GM19043 (cell line): ENCODE results near the gene PLEKHM2.

Source experiments
- ATAC-seq: cut with Tn5 transposase; IDR thresholded peaks from one replicate; pipeline ENCODE4 v1.9.1; 2021; ENCODE audit warnings: low read depth; ENCODE audit not compliant: unreplicated experiment

The PLEKHM2 gene

DNA sequence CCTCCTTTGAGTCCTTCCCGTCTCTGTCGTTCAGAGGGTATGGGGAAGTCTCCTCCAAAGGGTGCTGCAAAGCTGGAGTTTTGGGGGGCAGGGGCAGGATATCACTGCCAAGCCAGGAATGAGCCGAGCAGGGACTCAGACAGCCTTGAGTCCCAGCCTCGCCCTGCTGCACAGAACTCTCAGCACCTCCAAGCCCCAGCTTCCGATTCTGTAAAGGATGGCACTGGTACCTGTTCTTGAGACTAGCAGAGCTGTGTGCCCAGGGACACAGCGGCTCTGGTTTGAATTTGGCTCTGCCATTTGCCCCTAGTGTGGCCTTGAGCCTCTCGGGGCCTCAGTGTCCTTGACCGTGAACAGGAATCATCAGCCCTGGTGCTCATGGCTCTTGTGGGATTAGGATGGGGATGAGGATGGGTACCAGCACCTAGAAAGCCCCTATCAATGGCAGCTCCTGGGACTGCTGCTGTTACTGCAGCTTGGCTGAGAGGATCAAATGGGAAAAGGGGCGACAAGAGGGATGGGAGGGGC is 73.0 kb downstream of the PLEKHM2 start:
- ATAC-seq = no peak

- ATAC-seq = no peak
Measured at GRCh38 chr1:15757575-15758342, 73.6 kb downstream of the PLEKHM2 start.

DNA sequence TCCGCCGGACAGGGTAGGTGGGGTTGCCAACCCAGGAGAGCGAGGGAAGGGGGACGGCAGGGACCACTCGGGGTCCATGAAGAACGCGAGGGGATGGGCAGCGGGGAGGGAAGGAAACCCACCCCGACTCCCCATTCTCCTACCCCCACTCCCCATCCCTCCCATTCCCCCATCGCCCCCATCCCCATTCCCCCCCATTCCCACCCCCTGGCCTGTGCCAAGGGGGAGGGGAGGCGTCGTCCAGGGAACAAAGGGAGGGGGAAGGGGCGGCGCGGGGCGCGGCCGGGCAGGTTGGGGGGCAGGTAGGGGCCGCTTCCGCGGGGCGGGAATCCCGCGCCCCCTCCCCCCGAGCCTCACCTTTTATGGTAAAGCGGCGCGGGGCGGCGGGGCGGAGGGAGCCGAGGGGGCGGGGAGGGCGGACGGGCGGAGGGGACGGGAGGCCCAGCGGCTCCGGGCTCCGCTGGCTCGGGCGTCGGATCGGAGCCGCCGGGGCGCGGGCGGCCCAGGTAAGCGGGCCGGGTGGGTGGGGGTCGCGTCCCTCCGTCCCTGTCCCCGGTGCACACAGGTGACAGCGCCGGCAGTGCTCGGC is 74.3 kb downstream of the PLEKHM2 start, which contains the start of gene FBLIM1:
Gene FBLIM1, plus strand, starts transcription at position 453 of the 589 bp plus-strand sequence. CDS start 6,189 bp downstream, outside the sequence.
- ATAC-seq = no peak

DNA sequence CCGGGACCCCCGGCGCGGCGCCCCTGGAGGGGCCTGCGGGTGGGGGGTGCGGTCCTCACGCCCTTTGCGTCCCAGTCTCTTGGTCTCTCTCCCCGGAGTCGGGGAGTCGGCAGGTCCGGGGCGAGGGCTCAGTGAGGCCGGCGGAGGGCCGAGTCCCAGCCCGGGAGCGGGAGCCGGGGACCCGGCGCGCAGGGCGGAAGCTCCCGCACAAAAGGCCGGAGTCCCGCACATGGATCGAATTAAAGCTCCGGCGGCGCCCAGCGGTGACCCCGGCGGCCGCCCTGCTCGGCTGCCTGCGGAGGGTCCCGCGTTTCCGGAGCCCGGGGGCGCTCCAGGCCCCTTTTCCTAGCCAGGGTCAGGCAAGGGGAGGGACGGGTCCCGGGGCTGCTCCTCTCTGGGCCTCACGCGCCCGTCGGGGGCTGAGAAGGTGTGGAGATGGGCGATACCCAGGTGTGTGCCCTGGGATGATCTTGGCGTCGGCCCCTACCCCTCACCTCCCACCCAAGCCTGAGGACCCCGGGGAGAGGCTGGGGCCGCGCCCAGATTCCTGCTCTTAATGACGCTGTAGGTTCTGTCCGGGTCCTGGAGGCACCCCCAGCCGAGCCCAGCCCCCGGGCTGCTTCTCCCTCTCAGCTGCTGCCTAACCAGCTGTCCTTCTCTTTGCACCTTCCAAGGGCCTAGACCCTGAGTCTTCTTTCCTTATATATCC is 75.0 kb downstream of the PLEKHM2 start:
- no peak for ATAC-seq

GRCh38 chr1:15760520-15761211 is 76.5 kb downstream of the PLEKHM2 start:
- ATAC-seq = no peak

DNA sequence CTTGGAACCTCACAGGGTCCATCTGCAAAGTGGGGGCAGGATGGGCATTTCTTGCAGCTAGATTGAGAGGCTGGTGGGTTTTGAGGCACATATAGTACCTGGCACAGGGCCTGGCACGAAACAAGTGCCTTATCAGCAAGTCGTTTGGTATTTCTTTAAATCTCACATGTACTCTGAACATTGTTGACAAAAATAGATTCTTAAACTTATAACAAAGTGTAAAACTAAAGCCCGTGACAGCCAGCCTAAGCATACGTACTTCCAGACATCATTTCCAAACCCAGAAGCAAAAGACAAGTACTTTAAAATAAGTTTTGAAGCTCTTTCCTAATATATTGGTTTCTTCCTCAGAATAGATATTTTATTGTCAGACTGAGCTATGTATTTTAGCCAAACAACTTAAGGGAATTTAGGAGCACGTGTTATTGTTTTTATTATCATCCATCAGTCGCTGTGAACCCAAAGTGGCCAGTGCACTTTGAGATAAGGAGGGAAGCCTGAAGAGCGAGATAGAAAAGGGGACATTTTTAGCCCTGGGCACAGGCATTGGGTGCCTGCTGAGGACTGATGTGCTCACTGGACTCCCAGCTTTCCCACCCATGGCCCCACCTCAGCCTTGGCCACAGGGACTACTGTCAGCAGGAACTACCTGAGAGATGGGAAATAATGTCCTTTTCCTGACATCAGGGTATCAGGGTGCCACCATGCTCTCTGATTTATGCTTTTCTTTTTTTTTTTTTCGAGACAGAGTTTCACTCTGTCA is 77.4 kb downstream of the PLEKHM2 start:
- no peak for ATAC-seq

GRCh38 chr1:15762546-15762945 is 78.4 kb downstream of the PLEKHM2 start:
- ATAC-seq = no peak

DNA sequence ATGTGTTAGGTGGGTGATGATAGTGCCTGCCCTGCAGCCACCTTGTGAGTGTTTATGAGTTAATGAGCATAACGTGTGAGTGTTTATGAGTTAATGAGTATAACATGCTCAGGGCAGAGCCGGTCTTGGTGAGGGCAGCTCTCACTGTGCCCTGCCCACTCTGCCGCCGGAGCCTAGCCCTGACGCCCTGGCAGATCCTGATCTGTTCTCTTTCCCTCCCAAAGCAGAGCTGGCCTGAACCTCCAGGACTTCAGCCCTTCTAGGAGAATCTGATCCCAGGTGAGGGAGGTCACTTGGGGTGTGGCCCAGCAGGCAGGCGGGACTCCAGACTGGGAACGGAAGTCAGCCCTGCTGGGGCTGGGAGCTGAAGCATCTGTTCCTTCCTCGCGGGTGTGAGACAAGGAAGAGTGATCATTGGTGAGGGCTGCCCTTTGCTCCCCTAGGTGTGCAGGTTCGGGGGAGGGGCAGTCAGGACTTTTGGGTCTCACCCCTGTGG is 80.2 kb downstream of the PLEKHM2 start:
- no peak for ATAC-seq

- no peak for ATAC-seq
Measured at GRCh38 chr1:15764890-15765289, 80.8 kb downstream of the PLEKHM2 start.

GRCh38 chr1:15765495-15766194 is 81.5 kb downstream of the PLEKHM2 start:
- ATAC-seq = no peak

GRCh38 chr1:15767941-15768340 is 83.8 kb downstream of the PLEKHM2 start:
- ATAC-seq = no peak

- ATAC-seq = no peak
Measured at GRCh38 chr1:15768388-15768787, 84.3 kb downstream of the PLEKHM2 start.

DNA sequence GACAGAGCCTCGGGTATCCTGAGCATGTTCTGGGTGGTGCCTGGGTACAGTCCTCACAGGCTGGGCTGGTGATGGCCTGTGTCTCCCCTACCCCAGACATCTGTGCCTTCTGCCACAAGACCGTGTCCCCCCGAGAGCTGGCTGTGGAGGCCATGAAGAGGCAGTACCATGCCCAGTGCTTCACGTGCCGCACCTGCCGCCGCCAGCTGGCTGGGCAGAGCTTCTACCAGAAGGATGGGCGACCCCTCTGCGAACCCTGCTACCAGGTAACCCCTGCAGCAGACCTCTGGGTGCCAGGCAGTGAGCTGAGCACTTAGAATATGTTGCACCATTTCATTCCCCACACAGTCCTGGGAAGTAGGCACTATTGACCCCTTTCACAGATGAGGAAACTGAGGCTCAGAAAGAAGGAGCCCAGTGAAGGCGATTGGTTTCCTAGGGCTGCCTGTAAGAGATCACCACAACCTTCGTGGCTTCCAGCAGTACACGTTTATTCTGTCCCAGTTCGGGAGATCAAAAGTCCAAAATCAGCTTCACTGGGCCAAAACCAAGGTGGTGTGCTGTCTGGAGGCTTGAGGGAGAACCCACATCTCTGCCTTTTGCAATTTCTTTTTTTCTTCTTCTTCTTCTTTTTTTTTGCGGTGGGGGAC is 86.3 kb downstream of the PLEKHM2 start:
- ATAC-seq = no peak

- ATAC-seq = no peak
Measured at GRCh38 chr1:15771836-15772515, 87.9 kb downstream of the PLEKHM2 start.

- no peak for ATAC-seq
Measured at GRCh38 chr1:15775706-15776105, 91.6 kb downstream of the PLEKHM2 start.

GRCh38 chr1:15777909-15778707 is 94.0 kb downstream of the PLEKHM2 start:
- ATAC-seq = no peak
